Ureter (tissue), 1 donor: ENCODE results near the gene DEPDC5. TPM values are rescaled to one million over a fixed set of nuclear protein-coding genes. Genes with fewer than 3 reads are reported as not detected.
"Not testable (repeated sequence)": the region's sequence is repeated elsewhere in the genome, so short reads cannot be mapped to it uniquely, and the experiment has no call there.

Experiments
- DNase-seq: peaks from one replicate; pipeline ENCODE4 v3.0.0-alpha.2; 2020; ENCODE audit warnings: low spot score
- total RNA-seq: library from RNA; stranded (reverse); gene quantifications from one replicate; pipeline ENCODE4 v1.2.4, GENCODE V29; 2023
- donor health status: DM: yes; HTN: yes; CAD: no.

DEPDC5 gene
- total RNA-seq = 55.4 TPM

- DNase-seq = peak; percentile 97
These were observed at the start of gene DEPDC5 for GRCh38 chr22:31753634-31754501. Gene DEPDC5 (plus strand): TSS chr22:31754019. CDS start chr22:31754922, 903 bp downstream.

GRCh38 chr22:31707519-31707918, 46.3 kb upstream of the DEPDC5 start:
- no peak for DNase-seq

GRCh38 chr22:31711226-31711625, 42.6 kb upstream of the DEPDC5 start:
- DNase-seq = not testable (repeated sequence)

GRCh38 chr22:31715147-31715778, 38.6 kb upstream of the DEPDC5 start:
- no peak for DNase-seq

- no peak for DNase-seq
These were observed 33.9 kb upstream of the DEPDC5 start for GRCh38 chr22:31719850-31720471.

- no peak for DNase-seq
These were observed 30.1 kb upstream of the DEPDC5 start for GRCh38 chr22:31723723-31724122.

GRCh38 chr22:31726692-31727091, 27.1 kb upstream of the DEPDC5 start:
- DNase-seq = no peak

- DNase-seq = no peak
These were observed 25.0 kb upstream of the DEPDC5 start for GRCh38 chr22:31728857-31729256.

- no peak for DNase-seq
These were observed 23.5 kb upstream of the DEPDC5 start for GRCh38 chr22:31730344-31730711.

- no peak for DNase-seq
These were observed 21.6 kb upstream of the DEPDC5 start for GRCh38 chr22:31732089-31732829.

GRCh38 chr22:31733580-31734079, 20.2 kb upstream of the DEPDC5 start:
- DNase-seq = no peak

- DNase-seq = no peak
These were observed 19.3 kb upstream of the DEPDC5 start for GRCh38 chr22:31734512-31734911.

GRCh38 chr22:31736458-31736857, 17.4 kb upstream of the DEPDC5 start:
- no peak for DNase-seq

GRCh38 chr22:31737932-31738331, 15.9 kb upstream of the DEPDC5 start:
- no peak for DNase-seq

GRCh38 chr22:31738566-31738965, 15.3 kb upstream of the DEPDC5 start:
- DNase-seq = no peak

GRCh38 chr22:31739795-31740201, 14.0 kb upstream of the DEPDC5 start:
- no peak for DNase-seq

- DNase-seq = not testable (repeated sequence)
These were observed 13.5 kb upstream of the DEPDC5 start for GRCh38 chr22:31740314-31740713.

- DNase-seq = no peak
These were observed 11.7 kb upstream of the DEPDC5 start for GRCh38 chr22:31742115-31742514.

- no peak for DNase-seq
These were observed 11.1 kb upstream of the DEPDC5 start for GRCh38 chr22:31742682-31743081.

- DNase-seq = no peak
These were observed 9.9 kb upstream of the DEPDC5 start for GRCh38 chr22:31743871-31744270.

GRCh38 chr22:31747441-31747840, 6.4 kb upstream of the DEPDC5 start:
- DNase-seq = no peak

GRCh38 chr22:31748490-31748889, 5.3 kb upstream of the DEPDC5 start:
- no peak for DNase-seq
